HCT116 (cell line): ENCODE measurements around the gene DICER1. TPM values are rescaled to one million over a fixed set of nuclear protein-coding genes. Genes with fewer than 3 reads are reported as not detected.

Experiments used
- ATAC-seq: fragments of 200-7000 bp; cut with Tn5 transposase; 2 replicates; pipeline ENCODE4 v1.9.1; 2020; ENCODE audit warnings: mild to moderate bottlenecking, moderate library complexity
- BruUV-seq: library from RNA; stranded (reverse); fragments of 400-500 nt; replicated peaks from 2 replicates; lab custom pipeline; 2021; lab: Mats Ljungman, UMichigan
- CTCF ChIA-PET: fragments of 300-600 bp; sonication (Branson Sonifier 250); formaldehyde crosslinking; loops from one replicate; lab custom pipeline; 2021; ENCODE audit warnings: antibody characterized with exemption; lab: Charles Lee
- POLR2A ChIA-PET: fragments of 300-600, 350-600 bp; sonication (Branson Sonifier 250); formaldehyde crosslinking; loops from one replicate; lab custom pipeline; 2021; ENCODE audit warnings: antibody characterized with exemption; lab: Charles Lee
- RAD21 ChIA-PET, 2 experiments: fragments of 300-600 bp; sonication (Branson Sonifier 250); formaldehyde crosslinking; loops; one replicate each; lab custom pipeline; 2023; ENCODE audit warnings: low total read pairs in 2 of 2; ENCODE audit not compliant: uncharacterized antibody in 2 of 2, unreplicated experiment in 2 of 2, low non-redundant PET in 1 of 2; lab: Charles Lee
- DNase-seq: peaks from one replicate; pipeline ENCODE4 v3.0.0-alpha.2; 2010; ENCODE audit warnings: low read depth, low spot score
- H2AFZ ChIP-seq: fragments of 200-600 bp; shearing (Covaris generic), sonication (generic); 2 replicates; pipeline ENCODE4 v1.6.1; 2017; ENCODE audit warnings: low read depth, mixed run types, mixed read lengths, antibody characterized with exemption, low read length; ENCODE audit not compliant: poor library complexity, severe bottlenecking
- H3K27ac ChIP-seq: 2 replicates; pipeline ENCODE4 v1.5.1; 2012; ENCODE audit warnings: low read depth, low read length
- H3K27me3 ChIP-seq: fragments of 200-600 bp; sonication (generic); 2 replicates; pipeline ENCODE4 v1.6.1; 2016; ENCODE audit warnings: mixed run types, low read length, mixed read lengths; ENCODE audit not compliant: insufficient read depth
- H3K36me3 ChIP-seq, 2 experiments: fragments of 200-500 bp in 1 of 2; fragments of 200-600 bp in 1 of 2; sonication (Bioruptor generic) in 1 of 2; sonication (generic) in 1 of 2; 2 replicates each; pipeline versions ENCODE4 v1.5.1 to v1.6.1; 2014 to 2016; ENCODE audit warnings: low read length in 2 of 2, inconsistent platforms in 1 of 2, mixed read lengths in 1 of 2, mixed run types in 1 of 2; ENCODE audit not compliant: insufficient read depth in 2 of 2, control insufficient read depth in 1 of 2
- H3K4me1 ChIP-seq, 2 experiments: fragments of 200-600 bp in 1 of 2; sonication (generic) in 1 of 2; 2 replicates each; pipeline versions ENCODE4 v1.5.1 to v1.6.1; 2012 to 2017; ENCODE audit warnings: low read length in 2 of 2, inconsistent platforms in 1 of 2, mild to moderate bottlenecking in 1 of 2, mixed read lengths in 1 of 2, mixed run types in 1 of 2, moderate library complexity in 1 of 2; ENCODE audit not compliant: insufficient read depth in 2 of 2, control insufficient read depth in 1 of 2
- H3K4me2 ChIP-seq: fragments of 200-600 bp; sonication (generic); 2 replicates; pipeline ENCODE4 v1.6.1; 2017; ENCODE audit warnings: mixed run types, low read length, mixed read lengths
- H3K4me3 ChIP-seq, 2 experiments: fragments of 200-600 bp in 1 of 2; sonication (generic) in 1 of 2; replicated peaks in 1 of 2; 2 replicates each; pipeline ENCODE4 v1.5.1; 2011 to 2016; ENCODE audit warnings: low read length in 2 of 2, control low read depth in 1 of 2, low read depth in 1 of 2, mild to moderate bottlenecking in 1 of 2, mixed read lengths in 1 of 2, mixed run types in 1 of 2
- H3K79me2 ChIP-seq: fragments of 200-600 bp; sonication (generic); 2 replicates; pipeline ENCODE4 v1.6.1; 2017; ENCODE audit warnings: mild to moderate bottlenecking, mixed run types, low read length, moderate library complexity, mixed read lengths; ENCODE audit not compliant: insufficient read depth
- H3K9ac ChIP-seq: fragments of 200-600 bp; sonication (generic); 2 replicates; pipeline ENCODE4 v1.6.1; 2016; ENCODE audit warnings: low read length, mixed read lengths
- H3K9me2 ChIP-seq: fragments of 200-600 bp; sonication (generic), shearing (Covaris generic); 2 replicates; pipeline ENCODE4 v1.6.1; 2017; ENCODE audit warnings: mixed run types, mild to moderate bottlenecking, moderate library complexity; ENCODE audit not compliant: insufficient read depth
- H3K9me3 ChIP-seq, 2 experiments: fragments of 200-500 bp in 1 of 2; fragments of 200-600 bp in 1 of 2; sonication (Bioruptor generic) in 1 of 2; sonication (generic) in 1 of 2; 2 replicates each; pipeline ENCODE4 v1.6.1; 2014 to 2017; ENCODE audit warnings: low read length in 2 of 2, mixed read lengths in 2 of 2, inconsistent platforms in 1 of 2, low read depth in 1 of 2, mild to moderate bottlenecking in 1 of 2, mixed run types in 1 of 2, moderate library complexity in 1 of 2; ENCODE audit not compliant: control insufficient read depth in 1 of 2, insufficient read depth in 1 of 2
- H4K20me1 ChIP-seq: fragments of 200-600 bp; sonication (generic), shearing (Covaris generic); 2 replicates; pipeline ENCODE4 v1.6.1; 2017; ENCODE audit warnings: mixed run types, mild to moderate bottlenecking, moderate library complexity; ENCODE audit not compliant: insufficient read depth
- CBX3 ChIP-seq: IDR thresholded peaks from 2 replicates; pipeline ENCODE4 v1.6.1; 2012; ENCODE audit warnings: low read depth
- CTCF ChIP-seq, 3 experiments: fragments of 200-600 bp in 1 of 3; sonication (generic) in 1 of 3; IDR thresholded peaks in 2 of 3; conservative IDR thresholded peaks in 1 of 3; 2 replicates each; pipeline ENCODE4 v1.5.1; 2012 to 2017; ENCODE audit warnings: low read depth in 2 of 3, low read length in 2 of 3, antibody characterized with exemption in 1 of 3, borderline replicate concordance in 1 of 3, control low read depth in 1 of 3, mild to moderate bottlenecking in 1 of 3, mixed read lengths in 1 of 3, mixed run types in 1 of 3, moderate library complexity in 1 of 3; ENCODE audit not compliant: insufficient read depth in 1 of 3
- ELF1 ChIP-seq: IDR thresholded peaks from 2 replicates; pipeline ENCODE4 v1.6.1; 2012; ENCODE audit warnings: low read depth, borderline replicate concordance
- EZH2 ChIP-seq: fragments of 200-600 bp; sonication (generic); IDR thresholded peaks from 2 replicates; pipeline ENCODE4 v1.6.1; 2017; ENCODE audit warnings: antibody characterized with exemption, mixed run types
- EZH2phosphoT487 ChIP-seq: fragments of 200-600 bp; IDR thresholded peaks from 2 replicates; pipeline ENCODE4 v1.6.1; 2018; ENCODE audit warnings: antibody characterized with exemption, borderline replicate concordance
- FOSL1 ChIP-seq: IDR thresholded peaks from 2 replicates; pipeline ENCODE4 v1.6.1; 2012; ENCODE audit warnings: low read depth
- JUND ChIP-seq: IDR thresholded peaks from 2 replicates; pipeline ENCODE4 v1.6.1; 2012
- POLR2A ChIP-seq: IDR thresholded peaks from 2 replicates; pipeline ENCODE4 v1.7.0; 2011; ENCODE audit warnings: borderline replicate concordance; ENCODE audit not compliant: insufficient read depth, insufficient read length; ENCODE audit errors: extremely low read depth
- RAD21 ChIP-seq: IDR thresholded peaks from 2 replicates; pipeline ENCODE4 v1.6.1; 2012; ENCODE audit warnings: low read depth, mild to moderate bottlenecking
- REST ChIP-seq: IDR thresholded peaks from 2 replicates; pipeline ENCODE4 v1.6.1; 2012; ENCODE audit warnings: low read depth
- SIN3A ChIP-seq: IDR thresholded peaks from 2 replicates; pipeline ENCODE4 v1.6.1; 2012; ENCODE audit warnings: low read depth
- SRF ChIP-seq: IDR thresholded peaks from 2 replicates; pipeline ENCODE4 v1.6.1; 2012; ENCODE audit warnings: low read depth
- YY1 ChIP-seq: IDR thresholded peaks from 2 replicates; pipeline ENCODE4 v1.6.1; 2011; ENCODE audit warnings: low read length, low read depth, moderate library complexity, mild to moderate bottlenecking; ENCODE audit not compliant: insufficient replicate concordance; ENCODE audit errors: extremely low read depth
- ZBTB33 ChIP-seq: IDR thresholded peaks from 2 replicates; pipeline ENCODE4 v1.6.1; 2011; ENCODE audit warnings: mild to moderate bottlenecking, low read length, moderate library complexity; ENCODE audit not compliant: insufficient replicate concordance; ENCODE audit errors: extremely low read depth
- ZFX ChIP-seq: fragments of 450-650 bp; IDR thresholded peaks from 2 replicates; pipeline ENCODE4 v1.6.1; 2017
- intact Hi-C: fragments of 100-400 bp; cut with micrococcal nuclease; formaldehyde crosslinking; loops from 2 replicates; pipeline ENCODE4 v1.10.0; 2022
- total RNA-seq: library from RNA; stranded (reverse); gene quantifications from one replicate; pipeline ENCODE4 v1.2.1, GENCODE V29; 2021; ENCODE audit not compliant: unreplicated experiment

DICER1 gene
- total RNA-seq, 1 experiment from 2014 or later = 38.6 TPM

GRCh38 chr14:95190346-95190840, 33.1 kb upstream of the DICER1 start:
- TF ChIP-seq EZH2phosphoT487 (no peak), RAD21 (no peak), JUND (no peak), POLR2A (no peak), FOSL1 (no peak), SIN3A (no peak), SRF (no peak), YY1 (no peak), ZFX (no peak), ELF1 (no peak), CBX3 (no peak), ZBTB33 (no peak), CTCF (IDR thresholded peaks at IDR 0.05 in 2 of 3, conservative IDR thresholded peaks at IDR 0.05 in 1 of 3; ENCODE audit: borderline replicate concordance in 1 of 3, insufficient read depth in 1 of 3, low read depth in 2 of 3, low read length in 2 of 3) (no peak), EZH2 (no peak), REST (no peak)
- DNase-seq (no peak), ATAC-seq (no peak)
- Histone ChIP-seq H3K4me3 (no peak overlapping the region), H3K4me2 (no peak overlapping the region), H3K9me2 (no peaks in the 10 kb centered on the region), H3K27me3 (no peaks in the 10 kb centered on the region), H2AFZ (no peak overlapping the region), H3K36me3 (no peaks in the 10 kb centered on the region), H4K20me1 (no peaks in the 10 kb centered on the region), H3K79me2 (no peaks in the 10 kb centered on the region), H3K27ac (no peak overlapping the region), H3K9me3 (no peaks in the 10 kb centered on the region), H3K9ac (no peak overlapping the region), H3K4me1 (no peaks in the 10 kb centered on the region)
- no TSS peak for BruUV-seq
- ChIA-PET POLR2A (no interaction called here), CTCF (no interaction called here), RAD21 (no interaction called here)
- intact Hi-C loops = no loop called here
